IPS DF 6.9 (cell line): ENCODE data around the gene HNRNPA1.

Experiments
- DNase-seq: peaks from one replicate; pipeline ENCODE4 v3.0.0-alpha.2; 2013; ENCODE audit warnings: low read depth, low spot score
- H3K27ac ChIP-seq: one replicate; pipeline ENCODE4 v1.5.1; 2013; ENCODE audit warnings: low read length, control low read depth
- H3K27me3 ChIP-seq: 2 replicates; pipeline ENCODE4 v1.6.1; 2013; ENCODE audit warnings: mild to moderate bottlenecking, low read length; ENCODE audit not compliant: control insufficient read depth, insufficient read depth
- H3K36me3 ChIP-seq: 2 replicates; pipeline ENCODE4 v1.6.1; 2013; ENCODE audit warnings: low read length; ENCODE audit not compliant: control insufficient read depth, insufficient read depth
- H3K4me1 ChIP-seq: 2 replicates; pipeline ENCODE4 v1.6.1; 2013; ENCODE audit warnings: low read length; ENCODE audit not compliant: control insufficient read depth, insufficient read depth
- H3K4me3 ChIP-seq: 2 replicates; pipeline ENCODE4 v1.5.1; 2013; ENCODE audit warnings: mild to moderate bottlenecking, low read length
- H3K9me3 ChIP-seq: 2 replicates; pipeline ENCODE4 v1.6.1; 2013; ENCODE audit warnings: low read length, inconsistent platforms; ENCODE audit not compliant: control insufficient read depth, insufficient read depth
- WGBS: extraction: QIAGEN DNeasy Blood & Tissue Kit; methylation state at CpG from one replicate; pipeline ENCODE4 v1.1.7; 2013; ENCODE audit warnings: mixed read lengths, missing lambda C conversion rate; ENCODE audit not compliant: insufficient read length, insufficient coverage; 5-methylcytosine and 5-hydroxymethylcytosine counted together

HNRNPA1 gene

DNA sequence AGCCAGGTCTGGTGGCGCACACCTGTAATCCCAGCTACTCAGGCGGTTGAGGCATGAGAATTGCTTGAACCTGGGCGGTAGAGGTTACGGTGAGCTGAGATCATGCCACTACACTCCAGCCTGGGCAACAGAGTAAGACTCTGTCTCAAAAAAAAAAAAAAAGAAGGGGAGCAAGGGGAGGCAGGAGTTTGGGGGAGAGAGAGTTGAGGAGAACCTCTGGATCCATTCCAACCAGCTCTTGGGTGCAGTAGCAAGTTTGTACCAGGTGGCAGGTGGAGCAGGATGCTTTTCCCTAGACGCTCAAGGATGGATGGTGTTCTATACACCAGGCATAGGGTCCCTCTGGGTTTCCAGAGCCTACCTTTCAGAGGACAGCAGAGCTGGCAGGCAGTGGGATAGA, 18.4 kb downstream of the HNRNPA1 start:
- WGBS, result no CpG with 5 or more reads among the region's 5 CpGs
- Histone ChIP-seq H3K4me1 (peaks cover 5% of the 10 kb centered on the region; the same call in 1 of the 2 replicates), H3K27me3 (no peaks in the 10 kb centered on the region), H3K4me3 (no peak overlapping the region), H3K9me3 (peaks cover 1% of the 10 kb centered on the region; the same call in 1 of the 2 replicates), H3K36me3 (no peaks in the 10 kb centered on the region), H3K27ac (no peak overlapping the region)
- DNase-seq, result no peak

GRCh38 chr12:54299515-54300224, 19.1 kb downstream of the HNRNPA1 start:
- Histone ChIP-seq H3K27me3 (no peaks in the 10 kb centered on the region), H3K4me3 (no peak overlapping the region), H3K27ac (no peak overlapping the region), H3K36me3 (no peaks in the 10 kb centered on the region), H3K9me3 (peaks cover 1% of the 10 kb centered on the region; the same call in 1 of the 2 replicates), H3K4me1 (peaks cover 9% of the 10 kb centered on the region)
- no peak for DNase-seq
- no CpG with 5 or more reads among the region's 8 CpGs for WGBS

- Histone ChIP-seq H3K4me3 (peak overlapping the region; percentile 23; the same call in 1 of the 2 replicates), H3K4me1 (peaks cover 9% of the 10 kb centered on the region), H3K9me3 (no peaks in the 10 kb centered on the region), H3K27ac (no peak overlapping the region), H3K27me3 (no peaks in the 10 kb centered on the region), H3K36me3 (no peaks in the 10 kb centered on the region)
- WGBS, result no CpG with 5 or more reads among the region's 3 CpGs
- no peak for DNase-seq
Observed at GRCh38 chr12:54300225-54300731, 19.8 kb downstream of the HNRNPA1 start.

- Histone ChIP-seq H3K4me1 (peaks cover 9% of the 10 kb centered on the region), H3K4me3 (peak within 1 kb of the TSS; percentile 23; the same call in 1 of the 2 replicates), H3K36me3 (no peaks in the 10 kb centered on the region), H3K27ac (no peak within 1 kb of the TSS), H3K27me3 (no peaks in the 10 kb centered on the region), H3K9me3 (no peaks in the 10 kb centered on the region)
- no CpG with 5 or more reads among the region's 26 CpGs for WGBS
- peak; percentile 71 for DNase-seq
Observed at GRCh38 chr12:54300732-54301427, 20.4 kb downstream of the HNRNPA1 start, which contains the start of gene NFE2. NFE2 (minus strand) TSS chr12:54301015; CDS start chr12:54295248, 5,767 bp downstream.

DNA sequence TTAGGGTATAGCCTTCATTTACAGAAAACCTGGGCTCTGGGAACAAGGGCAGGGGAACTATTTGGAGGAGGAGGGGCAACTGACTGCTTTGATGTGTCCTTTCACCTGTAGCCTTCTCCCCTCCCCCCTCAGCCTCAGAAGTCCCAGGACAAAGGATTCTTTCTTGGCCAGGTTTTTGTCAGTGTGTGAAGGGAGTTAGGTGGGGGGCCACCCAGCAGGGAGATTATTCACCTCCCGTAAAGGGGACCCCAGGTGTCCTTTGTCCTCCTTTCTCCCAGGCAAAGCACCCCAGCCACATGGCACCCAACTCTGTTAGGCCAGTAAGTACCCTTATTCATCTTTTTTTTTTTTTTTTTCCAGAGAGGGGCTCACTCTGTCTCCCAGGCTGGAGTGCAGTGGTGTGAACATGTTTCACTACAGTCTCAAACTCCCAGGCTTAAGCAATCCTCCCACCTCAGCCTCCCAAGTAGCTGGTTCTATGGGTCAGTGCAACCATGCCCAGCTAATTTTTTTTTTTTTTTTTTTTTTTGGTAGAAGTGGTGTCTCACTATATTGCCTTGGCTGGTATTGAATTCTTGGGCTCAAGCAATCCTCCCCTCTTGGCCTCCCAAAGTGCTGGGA, 21.0 kb downstream of the HNRNPA1 start:
- Histone ChIP-seq H3K9me3 (no peaks in the 10 kb centered on the region), H3K4me1 (peaks cover 9% of the 10 kb centered on the region), H3K27ac (no peak overlapping the region), H3K4me3 (no peak overlapping the region), H3K36me3 (no peaks in the 10 kb centered on the region), H3K27me3 (no peaks in the 10 kb centered on the region)
- no CpG with 5 or more reads among the region's 1 CpG for WGBS
- no peak for DNase-seq

DNA sequence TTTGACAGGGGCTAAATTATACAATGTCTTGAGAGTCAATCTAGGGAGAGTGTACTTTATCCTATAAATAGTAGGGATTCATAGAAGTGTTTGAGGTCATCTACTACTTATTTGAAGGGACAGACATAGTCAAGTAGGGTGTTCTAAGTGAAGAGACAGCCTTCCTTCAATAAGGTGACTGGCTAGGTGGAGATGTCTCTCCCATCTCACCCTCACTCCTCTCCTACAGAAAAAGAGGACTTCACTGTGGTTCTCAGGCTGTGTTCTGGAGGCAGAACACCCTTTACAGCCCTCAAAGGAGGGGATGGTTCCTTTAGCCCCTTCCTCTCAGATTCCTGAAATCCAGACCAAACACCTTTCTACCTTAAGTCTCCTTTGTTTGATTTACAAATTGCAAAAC, 23.1 kb downstream of the HNRNPA1 start:
- Histone ChIP-seq H3K9me3 (no peaks in the 10 kb centered on the region), H3K36me3 (no peaks in the 10 kb centered on the region), H3K27ac (no peak overlapping the region), H3K4me3 (no peak overlapping the region), H3K27me3 (no peaks in the 10 kb centered on the region), H3K4me1 (peaks cover 16% of the 10 kb centered on the region)
- no peak for DNase-seq

DNA sequence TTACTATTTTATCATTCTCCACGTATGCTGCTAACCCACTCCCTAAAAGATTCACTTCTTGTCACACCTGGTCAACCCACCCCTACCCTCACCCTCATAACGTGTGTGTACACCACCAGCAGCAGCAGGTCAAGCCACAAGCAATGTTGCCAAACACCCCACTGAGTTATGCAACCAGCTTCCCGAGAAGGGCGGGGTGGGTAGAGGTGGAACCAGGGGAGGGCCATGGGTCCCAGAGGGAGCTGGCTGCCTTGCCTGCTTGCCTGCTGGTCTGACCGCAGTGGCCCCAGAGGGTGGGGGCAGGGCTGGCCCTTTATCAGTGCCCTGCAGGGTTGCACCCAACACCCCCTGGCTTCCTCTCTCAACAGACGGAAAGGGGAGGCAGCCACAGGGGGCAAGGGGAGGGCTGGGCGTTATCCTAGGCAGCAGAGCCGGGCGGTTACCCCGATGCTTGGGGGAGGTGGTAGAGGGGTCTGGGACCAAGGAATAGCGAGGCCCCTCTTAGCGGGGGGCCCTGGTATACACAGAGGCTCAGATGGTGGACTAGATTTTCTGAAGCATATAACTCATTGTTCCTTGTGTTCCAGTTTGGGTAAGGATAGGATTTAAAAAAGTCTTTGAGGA, 23.8 kb downstream of the HNRNPA1 start:
- H3K36me3 ChIP-seq, result no peaks in the 10 kb centered on the region
- H3K4me1 ChIP-seq, result peaks cover 16% of the 10 kb centered on the region
- WGBS, result no CpG with 5 or more reads among the region's 12 CpGs
- no peaks in the 10 kb centered on the region for H3K9me3 ChIP-seq
- H3K4me3 ChIP-seq, result no peak overlapping the region
- no peak overlapping the region for H3K27ac ChIP-seq
- H3K27me3 ChIP-seq, result no peaks in the 10 kb centered on the region
- DNase-seq, result no peak

- Histone ChIP-seq H3K4me1 (peaks cover 11% of the 10 kb centered on the region), H3K27ac (no peak overlapping the region), H3K4me3 (no peak overlapping the region), H3K27me3 (no peaks in the 10 kb centered on the region), H3K36me3 (no peaks in the 10 kb centered on the region), H3K9me3 (no peaks in the 10 kb centered on the region)
- no CpG with 5 or more reads among the region's 8 CpGs for WGBS
- no peak for DNase-seq
Observed at GRCh38 chr12:54306925-54307741, 26.6 kb downstream of the HNRNPA1 start.

GRCh38 chr12:54311051-54311450, 30.5 kb downstream of the HNRNPA1 start:
- H3K9me3 ChIP-seq, result no peaks in the 10 kb centered on the region
- H3K36me3 ChIP-seq, result no peaks in the 10 kb centered on the region
- H3K4me1 ChIP-seq, result peaks cover 6% of the 10 kb centered on the region
- no peak overlapping the region for H3K27ac ChIP-seq
- no CpG with 5 or more reads among the region's 2 CpGs for WGBS
- no peaks in the 10 kb centered on the region for H3K27me3 ChIP-seq
- no peak for DNase-seq
- no peak overlapping the region for H3K4me3 ChIP-seq
